Epidermal melanocyte (primary cell): ENCODE measurements around the gene MISFA.
A peak's percentile ranks its signal among the peaks of the same experiment; 100 is the strongest.
"Not testable (repeated sequence)": the region's sequence is repeated elsewhere in the genome, so short reads cannot be mapped to it uniquely, and the experiment has no call there.

ENCODE experiments used
- DNase-seq: peaks from one replicate; pipeline ENCODE4 v3.0.0; 2011; ENCODE audit warnings: low spot score; ENCODE audit not compliant: insufficient read length

The MISFA gene

GRCh38 chr11:18617688-18618341 is 18.2 kb downstream of the MISFA start:
- no peak for DNase-seq

- DNase-seq: no peak
These were observed 18.9 kb downstream of the MISFA start for GRCh38 chr11:18618342-18619025.

GRCh38 chr11:18623707-18624106 is 24.1 kb downstream of the MISFA start:
- no peak for DNase-seq

- DNase-seq: no peak
These were observed 24.6 kb downstream of the MISFA start for GRCh38 chr11:18624161-18624560.

GRCh38 chr11:18632841-18633240 is 33.3 kb downstream of the MISFA start:
- no peak for DNase-seq

- DNase-seq: no peak
These were observed 33.9 kb downstream of the MISFA start for GRCh38 chr11:18633256-18634139.

- DNase-seq: peak; percentile 88
These were observed 34.8 kb downstream of the MISFA start, which contains the start of gene SPTY2D1 for GRCh38 chr11:18634140-18635032. Gene SPTY2D1, minus strand, starts transcription at chr11:18634342. Its CDS starts 85 bp downstream, at chr11:18634257.

- no peak for DNase-seq
These were observed 42.1 kb downstream of the MISFA start for GRCh38 chr11:18641677-18642076.

- DNase-seq: not testable (repeated sequence)
These were observed 43.4 kb downstream of the MISFA start for GRCh38 chr11:18643034-18643433.

- DNase-seq: no peak
These were observed 50.8 kb downstream of the MISFA start for GRCh38 chr11:18650353-18650752.

GRCh38 chr11:18650859-18651557 is 51.4 kb downstream of the MISFA start:
- peak; percentile 49 for DNase-seq
